Ishikawa (cell line): Measurements from ENCODE around the gene B3GAT1.

Source experiments
- CEBPB ChIP-seq: IDR thresholded peaks from 2 replicates; pipeline ENCODE4 v1.6.1; 2012
- EGR1 ChIP-seq: IDR thresholded peaks from 2 replicates; pipeline ENCODE4 v1.6.1; 2012
- EP300 ChIP-seq: IDR thresholded peaks from 2 replicates; pipeline ENCODE4 v1.6.1; 2012; ENCODE audit warnings: borderline replicate concordance
- FOXM1 ChIP-seq: IDR thresholded peaks from 2 replicates; pipeline ENCODE4 v1.6.1; 2012; ENCODE audit warnings: low read depth, borderline replicate concordance
- NFIC ChIP-seq: IDR thresholded peaks from 2 replicates; pipeline ENCODE4 v1.6.1; 2012
- RAD21 ChIP-seq: IDR thresholded peaks from 2 replicates; pipeline ENCODE4 v1.6.1; 2012; ENCODE audit warnings: low read depth
- TAF1 ChIP-seq: IDR thresholded peaks from 2 replicates; pipeline ENCODE4 v1.6.1; 2012; ENCODE audit warnings: low read depth, mild to moderate bottlenecking
- TEAD4 ChIP-seq: IDR thresholded peaks from 2 replicates; pipeline ENCODE4 v1.6.1; 2012
- YY1 ChIP-seq: IDR thresholded peaks from 2 replicates; pipeline ENCODE4 v1.6.1; 2012; ENCODE audit warnings: low read depth
- ZBTB7A ChIP-seq: IDR thresholded peaks from 2 replicates; pipeline ENCODE4 v1.6.1; 2012; ENCODE audit warnings: low read depth
- TF ChIP-seq, protein P1 (sequence below): IDR thresholded peaks from 2 replicates; pipeline ENCODE4 v1.6.1; 2012
- TF ChIP-seq, protein P2 (sequence below): IDR thresholded peaks from 2 replicates; pipeline ENCODE4 v1.6.1; 2012; ENCODE audit warnings: low read depth, mild to moderate bottlenecking

DNA sequence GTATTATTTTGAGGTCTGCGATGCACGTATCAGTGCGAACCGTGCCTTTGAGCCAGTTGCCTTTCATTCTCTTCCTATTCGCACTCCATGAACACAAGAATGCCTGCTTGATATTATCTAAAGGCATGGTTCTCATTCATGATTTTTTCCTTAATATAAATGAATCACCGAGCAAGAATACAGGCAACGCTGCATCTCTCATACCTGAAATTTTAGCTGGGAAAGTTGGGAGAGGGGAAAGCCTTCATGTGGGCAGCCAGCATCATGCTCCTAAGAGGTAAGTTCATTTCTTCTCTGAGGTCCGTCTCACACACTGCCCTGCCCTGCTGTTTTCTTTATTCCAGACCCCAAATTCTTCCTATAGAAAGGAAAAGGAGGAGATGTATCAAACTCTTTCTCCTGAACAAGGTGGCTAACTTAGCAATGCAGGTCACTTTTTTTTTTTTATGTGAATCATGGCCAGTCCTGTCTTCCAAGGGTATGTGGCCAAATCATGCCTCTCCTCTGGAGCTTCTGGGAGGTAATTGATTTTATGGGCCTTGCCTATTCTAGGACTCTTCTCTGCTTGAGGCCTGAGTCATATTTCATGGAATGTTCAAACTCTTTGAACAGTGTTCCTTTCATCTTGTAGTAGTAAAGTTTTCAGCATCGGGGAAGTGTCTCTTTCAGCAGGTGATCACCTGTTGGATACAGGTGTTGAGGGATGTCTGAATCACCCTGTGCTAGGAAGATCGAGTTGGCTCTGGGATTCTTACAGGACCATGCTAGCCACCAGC, 77.1 kb downstream of the B3GAT1 start:
- TF ChIP-seq RAD21: no peak
- no peak for TF ChIP-seq FOXM1
- no peak for TF ChIP-seq EGR1
- TF ChIP-seq NFIC: no peak
- TF ChIP-seq EP300: no peak
- TF ChIP-seq YY1: no peak
- TF ChIP-seq, protein P1, sequence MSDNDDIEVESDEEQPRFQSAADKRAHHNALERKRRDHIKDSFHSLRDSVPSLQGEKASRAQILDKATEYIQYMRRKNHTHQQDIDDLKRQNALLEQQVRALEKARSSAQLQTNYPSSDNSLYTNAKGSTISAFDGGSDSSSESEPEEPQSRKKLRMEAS: no peak
- no peak for TF ChIP-seq CEBPB
- no peak for TF ChIP-seq TAF1
- TF ChIP-seq, protein P2, sequence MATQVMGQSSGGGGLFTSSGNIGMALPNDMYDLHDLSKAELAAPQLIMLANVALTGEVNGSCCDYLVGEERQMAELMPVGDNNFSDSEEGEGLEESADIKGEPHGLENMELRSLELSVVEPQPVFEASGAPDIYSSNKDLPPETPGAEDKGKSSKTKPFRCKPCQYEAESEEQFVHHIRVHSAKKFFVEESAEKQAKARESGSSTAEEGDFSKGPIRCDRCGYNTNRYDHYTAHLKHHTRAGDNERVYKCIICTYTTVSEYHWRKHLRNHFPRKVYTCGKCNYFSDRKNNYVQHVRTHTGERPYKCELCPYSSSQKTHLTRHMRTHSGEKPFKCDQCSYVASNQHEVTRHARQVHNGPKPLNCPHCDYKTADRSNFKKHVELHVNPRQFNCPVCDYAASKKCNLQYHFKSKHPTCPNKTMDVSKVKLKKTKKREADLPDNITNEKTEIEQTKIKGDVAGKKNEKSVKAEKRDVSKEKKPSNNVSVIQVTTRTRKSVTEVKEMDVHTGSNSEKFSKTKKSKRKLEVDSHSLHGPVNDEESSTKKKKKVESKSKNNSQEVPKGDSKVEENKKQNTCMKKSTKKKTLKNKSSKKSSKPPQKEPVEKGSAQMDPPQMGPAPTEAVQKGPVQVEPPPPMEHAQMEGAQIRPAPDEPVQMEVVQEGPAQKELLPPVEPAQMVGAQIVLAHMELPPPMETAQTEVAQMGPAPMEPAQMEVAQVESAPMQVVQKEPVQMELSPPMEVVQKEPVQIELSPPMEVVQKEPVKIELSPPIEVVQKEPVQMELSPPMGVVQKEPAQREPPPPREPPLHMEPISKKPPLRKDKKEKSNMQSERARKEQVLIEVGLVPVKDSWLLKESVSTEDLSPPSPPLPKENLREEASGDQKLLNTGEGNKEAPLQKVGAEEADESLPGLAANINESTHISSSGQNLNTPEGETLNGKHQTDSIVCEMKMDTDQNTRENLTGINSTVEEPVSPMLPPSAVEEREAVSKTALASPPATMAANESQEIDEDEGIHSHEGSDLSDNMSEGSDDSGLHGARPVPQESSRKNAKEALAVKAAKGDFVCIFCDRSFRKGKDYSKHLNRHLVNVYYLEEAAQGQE: no peak
- no peak for TF ChIP-seq TEAD4
- no peak for TF ChIP-seq ZBTB7A
